Retinal pigment epithelial cell (primary cell): ENCODE measurements around the gene DTD1.
"Not testable (repeated sequence)": the region's sequence is repeated elsewhere in the genome, so short reads cannot be mapped to it uniquely, and the experiment has no call there.

ENCODE experiments used
- DNase-seq: peaks from one replicate; pipeline ENCODE4 v3.0.0-alpha.2; 2010; ENCODE audit warnings: low read depth
- H3K4me3 ChIP-seq: 2 replicates; pipeline ENCODE4 v1.5.1; 2011; ENCODE audit warnings: mild to moderate bottlenecking, low read length, control low read depth, moderate library complexity
- CTCF ChIP-seq: conservative IDR thresholded peaks from 2 replicates; pipeline ENCODE4 v1.5.1; 2011; ENCODE audit warnings: low read depth, low read length, control low read depth, inconsistent platforms

DTD1 gene

GRCh38 chr20:18778690-18779392 lies 191.0 kb downstream of the DTD1 start:
- no peak for TF ChIP-seq CTCF
- DNase-seq = no peak

GRCh38 chr20:18780385-18781130 lies 192.7 kb downstream of the DTD1 start:
- DNase-seq = no peak
- TF ChIP-seq CTCF = no peak
- no peak overlapping the region for H3K4me3 ChIP-seq

More at GRCh38 chr20:18778690-18779392, 191.0 kb downstream of the DTD1 start:
- no peak overlapping the region for H3K4me3 ChIP-seq

- no peak for DNase-seq
- no peak for TF ChIP-seq CTCF
- H3K4me3 ChIP-seq = no peak overlapping the region
Observed at GRCh38 chr20:18781509-18781908, 193.7 kb downstream of the DTD1 start.

- TF ChIP-seq CTCF = no peak
- H3K4me3 ChIP-seq = no peak overlapping the region
- DNase-seq = no peak
Observed at GRCh38 chr20:18783385-18783959, 195.6 kb downstream of the DTD1 start.

- H3K4me3 ChIP-seq, DNase-seq: not testable (repeated sequence)
Observed at GRCh38 chr20:18787046-18787445, 199.2 kb downstream of the DTD1 start.

- TF ChIP-seq CTCF = no peak
- DNase-seq = no peak
- H3K4me3 ChIP-seq = no peak overlapping the region
Observed at GRCh38 chr20:18788021-18788420, 200.2 kb downstream of the DTD1 start.

- no peak overlapping the region for H3K4me3 ChIP-seq
- no peak for DNase-seq
- no peak for TF ChIP-seq CTCF
Observed at GRCh38 chr20:18790787-18791186, 202.9 kb downstream of the DTD1 start.
